Mesenchymal stem cell (in vitro differentiated cells and primary cell): ENCODE results near the gene STK32B.

ENCODE experiments used
- DNase-seq: peaks from one replicate; pipeline ENCODE4 v3.0.0-alpha.2; 2013
- H2AFZ ChIP-seq: one replicate; pipeline ENCODE4 v1.6.1; 2013; ENCODE audit warnings: low read depth, mild to moderate bottlenecking, control low read depth, inconsistent platforms, low read length, moderate library complexity
- H2AK5ac ChIP-seq: 2 replicates; pipeline ENCODE4 v1.6.1; 2013; ENCODE audit warnings: low read length, moderate library complexity, mild to moderate bottlenecking, inconsistent platforms; ENCODE audit not compliant: severe bottlenecking
- H2BK120ac ChIP-seq: one replicate; pipeline ENCODE4 v1.6.1; 2013; ENCODE audit warnings: low read depth, mild to moderate bottlenecking, inconsistent platforms, low read length, moderate library complexity
- H2BK12ac ChIP-seq, 2 experiments: one replicate each; pipeline ENCODE4 v1.6.1; 2013; ENCODE audit warnings: inconsistent platforms in 2 of 2, low read length in 2 of 2, mild to moderate bottlenecking in 2 of 2, moderate library complexity in 2 of 2, control low read depth in 1 of 2
- H2BK15ac ChIP-seq: one replicate; pipeline ENCODE4 v1.6.1; 2013; ENCODE audit warnings: mild to moderate bottlenecking, low read depth, inconsistent platforms; ENCODE audit not compliant: poor library complexity, severe bottlenecking
- H2BK5ac ChIP-seq: 2 replicates; pipeline ENCODE4 v1.6.1; 2013; ENCODE audit warnings: low read depth, mild to moderate bottlenecking, low read length, control low read depth, inconsistent platforms; ENCODE audit not compliant: poor library complexity, severe bottlenecking
- H3K14ac ChIP-seq, 2 experiments: one replicate each; pipeline ENCODE4 v1.6.1; 2013; ENCODE audit warnings: inconsistent platforms in 2 of 2, low read length in 2 of 2, control low read depth in 1 of 2, mild to moderate bottlenecking in 1 of 2, moderate library complexity in 1 of 2
- H3K18ac ChIP-seq, 2 experiments: one replicate each; pipeline ENCODE4 v1.6.1; 2013; ENCODE audit warnings: inconsistent platforms in 2 of 2, low read length in 2 of 2, control low read depth in 1 of 2, low read depth in 1 of 2, mild to moderate bottlenecking in 1 of 2
- H3K23ac ChIP-seq, 2 experiments: one replicate each; pipeline ENCODE4 v1.6.1; 2013; ENCODE audit warnings: inconsistent platforms in 2 of 2, low read length in 2 of 2, mild to moderate bottlenecking in 2 of 2, moderate library complexity in 2 of 2, control low read depth in 1 of 2
- H3K27ac ChIP-seq: 2 replicates; pipeline ENCODE4 v1.5.1; 2013; ENCODE audit warnings: mild to moderate bottlenecking, moderate library complexity, low read length, control low read depth, inconsistent platforms; ENCODE audit not compliant: poor library complexity, severe bottlenecking
- H3K27me3 ChIP-seq, 2 experiments: 2 replicates each; pipeline versions ENCODE4 v1.6.1 to v1.7.0; 2013; ENCODE audit warnings: low read length in 2 of 2, mild to moderate bottlenecking in 2 of 2, moderate library complexity in 2 of 2, control low read depth in 1 of 2, inconsistent platforms in 1 of 2; ENCODE audit not compliant: control insufficient read depth in 1 of 2, insufficient read depth in 1 of 2
- H3K36me3 ChIP-seq, 2 experiments: 2 replicates each; pipeline versions ENCODE4 v1.6.1 to v1.7.0; 2013; ENCODE audit warnings: low read length in 2 of 2, control low read depth in 1 of 2, inconsistent platforms in 1 of 2, low read depth in 1 of 2, mild to moderate bottlenecking in 1 of 2; ENCODE audit not compliant: insufficient read depth in 2 of 2, control insufficient read depth in 1 of 2
- H3K4ac ChIP-seq, 2 experiments: one replicate each; pipeline ENCODE4 v1.6.1; 2013; ENCODE audit warnings: inconsistent platforms in 2 of 2, low read length in 2 of 2, mild to moderate bottlenecking in 2 of 2, moderate library complexity in 2 of 2, control low read depth in 1 of 2, low read depth in 1 of 2
- H3K4me1 ChIP-seq: 2 replicates; pipeline ENCODE4 v1.6.1; 2013; ENCODE audit warnings: low read depth, low read length, control low read depth; ENCODE audit not compliant: control insufficient read depth, insufficient read depth
- H3K4me2 ChIP-seq: 2 replicates; pipeline ENCODE4 v1.6.1; 2013; ENCODE audit warnings: low read length, mild to moderate bottlenecking, inconsistent platforms; ENCODE audit not compliant: poor library complexity, severe bottlenecking
- H3K4me3 ChIP-seq, 2 experiments: 2 replicates each; pipeline versions ENCODE4 v1.5.1 to v1.7.0; 2013; ENCODE audit warnings: low read length in 2 of 2, mild to moderate bottlenecking in 2 of 2, control low read depth in 1 of 2, low read depth in 1 of 2; ENCODE audit not compliant: insufficient read depth in 1 of 2
- H3K79me1 ChIP-seq: replicated peaks from 2 replicates; pipeline ENCODE4 v1.6.1; 2013; ENCODE audit warnings: mild to moderate bottlenecking, control low read depth, low read length, inconsistent platforms; ENCODE audit not compliant: poor library complexity, severe bottlenecking
- H3K9ac ChIP-seq: 2 replicates; pipeline ENCODE4 v1.7.0; 2013; ENCODE audit warnings: mild to moderate bottlenecking, low read length, moderate library complexity
- H3K9me3 ChIP-seq: 2 replicates; pipeline ENCODE4 v1.7.0; 2013; ENCODE audit warnings: mild to moderate bottlenecking, low read length; ENCODE audit not compliant: control insufficient read depth
- H4K8ac ChIP-seq: one replicate; pipeline ENCODE4 v1.6.1; 2013; ENCODE audit warnings: inconsistent platforms, mild to moderate bottlenecking, low read length, moderate library complexity
- H4K91ac ChIP-seq: one replicate; pipeline ENCODE4 v1.6.1; 2013; ENCODE audit warnings: mild to moderate bottlenecking, low read length, inconsistent platforms
- WGBS: methylation state at CpG from one replicate; pipeline ENCODE4 v1.1.7; 2013; ENCODE audit warnings: mixed read lengths; 5-methylcytosine and 5-hydroxymethylcytosine counted together

STK32B gene

GRCh38 chr4:5037553-5038551, 13.4 kb upstream of the STK32B start:
- Histone ChIP-seq H3K9me3 (no peaks in the 10 kb centered on the region), H3K4me3 (peak overlapping the region in 1 of 2 experiments; percentile 43), H2BK5ac (peak overlapping the region; percentile 92), H3K79me1 (no peaks in the 10 kb centered on the region), H2AK5ac (peak overlapping the region; percentile 91), H3K27me3 (no peaks in the 10 kb centered on the region), H3K4me2 (no peak overlapping the region), H3K18ac (peak overlapping the region; percentile 45 to 75), H2AFZ (no peak overlapping the region), H2BK120ac (peak overlapping the region; percentile 51), H3K9ac (peak overlapping the region; percentile 4), H3K4ac (no peak overlapping the region), H4K91ac (peak overlapping the region; percentile 41), H3K27ac (peak overlapping the region; percentile 90), H3K4me1 (peaks cover 15% of the 10 kb centered on the region), H2BK12ac (peak overlapping the region; percentile 37 to 80), H3K23ac (no peak overlapping the region), H3K36me3 (no peaks in the 10 kb centered on the region), H2BK15ac (no peak overlapping the region), H4K8ac (peak overlapping the region; percentile 75), H3K14ac (peak overlapping the region in 1 of 2 experiments; percentile 53)
- DNase-seq: peak; percentile 93
- WGBS: 6% methylated on average over 7 of the region's 8 CpGs

GRCh38 chr4:5039800-5040199, 11.5 kb upstream of the STK32B start:
- 96% methylated on average over 7 of the region's 7 CpGs for WGBS
- Histone ChIP-seq H3K9ac (no peak overlapping the region), H3K79me1 (no peaks in the 10 kb centered on the region)

GRCh38 chr4:5040856-5041620, 10.2 kb upstream of the STK32B start:
- Histone ChIP-seq H3K14ac (no peak overlapping the region), H3K23ac (no peak overlapping the region), H4K8ac (no peak overlapping the region), H2BK5ac (no peak overlapping the region), H2AFZ (no peak overlapping the region), H3K79me1 (no peaks in the 10 kb centered on the region), H2BK12ac (peak overlapping the region in 1 of 2 experiments; percentile 6), H3K4me3 (no peak overlapping the region), H3K27ac (no peak overlapping the region), H3K9ac (no peak overlapping the region), H3K4ac (no peak overlapping the region), H3K9me3 (no peaks in the 10 kb centered on the region), H3K4me2 (no peak overlapping the region), H2AK5ac (no peak overlapping the region), H3K18ac (no peak overlapping the region), H3K36me3 (no peaks in the 10 kb centered on the region), H3K27me3 (no peaks in the 10 kb centered on the region), H3K4me1 (peaks cover 19% of the 10 kb centered on the region), H2BK120ac (no peak overlapping the region), H4K91ac (no peak overlapping the region), H2BK15ac (no peak overlapping the region)
- 97% methylated on average over 9 of the region's 9 CpGs for WGBS
- DNase-seq: no peak

More at GRCh38 chr4:5039800-5040199, 11.5 kb upstream of the STK32B start:
- Histone ChIP-seq H4K91ac (no peak overlapping the region), H3K18ac (no peak overlapping the region), H3K4ac (no peak overlapping the region), H3K36me3 (no peaks in the 10 kb centered on the region), H3K9me3 (no peaks in the 10 kb centered on the region), H2AFZ (no peak overlapping the region), H3K4me3 (no peak overlapping the region), H2BK120ac (no peak overlapping the region), H2BK15ac (no peak overlapping the region), H3K4me2 (no peak overlapping the region), H2BK12ac (no peak overlapping the region), H3K4me1 (peaks cover 18% of the 10 kb centered on the region), H3K27me3 (no peaks in the 10 kb centered on the region), H2BK5ac (no peak overlapping the region), H3K14ac (no peak overlapping the region), H4K8ac (no peak overlapping the region), H2AK5ac (peak overlapping the region; percentile 65), H3K27ac (no peak overlapping the region), H3K23ac (peak overlapping the region in 1 of 2 experiments; percentile 9)
- no peak for DNase-seq

- H2AK5ac ChIP-seq: no peak overlapping the region
- H4K91ac ChIP-seq: no peak overlapping the region
- no peak overlapping the region for H2BK15ac ChIP-seq
- no peak overlapping the region for H2BK120ac ChIP-seq
- H3K4me3 ChIP-seq: no peak overlapping the region
- no peak overlapping the region for H3K23ac ChIP-seq
- WGBS: 92% methylated on average over 7 of the region's 7 CpGs
- H3K79me1 ChIP-seq: no peaks in the 10 kb centered on the region
- H3K18ac ChIP-seq: no peak overlapping the region
- H3K27me3 ChIP-seq: no peaks in the 10 kb centered on the region
- no peak overlapping the region for H3K4ac ChIP-seq
- peaks cover 16% of the 10 kb centered on the region for H3K4me1 ChIP-seq
- no peak overlapping the region for H3K27ac ChIP-seq
- H2BK5ac ChIP-seq: no peak overlapping the region
- H4K8ac ChIP-seq: no peak overlapping the region
- no peak overlapping the region for H3K9ac ChIP-seq
- H2BK12ac ChIP-seq: no peak overlapping the region
- H3K9me3 ChIP-seq: no peaks in the 10 kb centered on the region
- no peak overlapping the region for H3K4me2 ChIP-seq
- no peak overlapping the region for H3K14ac ChIP-seq
- no peak for DNase-seq
- no peaks in the 10 kb centered on the region for H3K36me3 ChIP-seq
- H2AFZ ChIP-seq: no peak overlapping the region
Measured at GRCh38 chr4:5041699-5042098, 9.6 kb upstream of the STK32B start.
